Activated CD8-positive, alpha-beta memory T cell treated with anti-CD3 and anti-CD28 coated beads, Interleukin-2, amount 50 U/mL, for 24 hours (primary cell): ENCODE measurements around the gene TMEM107.
"Not testable (repeated sequence)": the region's sequence is repeated elsewhere in the genome, so short reads cannot be mapped to it uniquely, and the experiment has no call there.

ENCODE experiments used
- DNase-seq: peaks from one replicate; pipeline ENCODE4 v3.0.0-alpha.2; 2020; ENCODE audit errors: extremely low read depth

The TMEM107 gene

DNA sequence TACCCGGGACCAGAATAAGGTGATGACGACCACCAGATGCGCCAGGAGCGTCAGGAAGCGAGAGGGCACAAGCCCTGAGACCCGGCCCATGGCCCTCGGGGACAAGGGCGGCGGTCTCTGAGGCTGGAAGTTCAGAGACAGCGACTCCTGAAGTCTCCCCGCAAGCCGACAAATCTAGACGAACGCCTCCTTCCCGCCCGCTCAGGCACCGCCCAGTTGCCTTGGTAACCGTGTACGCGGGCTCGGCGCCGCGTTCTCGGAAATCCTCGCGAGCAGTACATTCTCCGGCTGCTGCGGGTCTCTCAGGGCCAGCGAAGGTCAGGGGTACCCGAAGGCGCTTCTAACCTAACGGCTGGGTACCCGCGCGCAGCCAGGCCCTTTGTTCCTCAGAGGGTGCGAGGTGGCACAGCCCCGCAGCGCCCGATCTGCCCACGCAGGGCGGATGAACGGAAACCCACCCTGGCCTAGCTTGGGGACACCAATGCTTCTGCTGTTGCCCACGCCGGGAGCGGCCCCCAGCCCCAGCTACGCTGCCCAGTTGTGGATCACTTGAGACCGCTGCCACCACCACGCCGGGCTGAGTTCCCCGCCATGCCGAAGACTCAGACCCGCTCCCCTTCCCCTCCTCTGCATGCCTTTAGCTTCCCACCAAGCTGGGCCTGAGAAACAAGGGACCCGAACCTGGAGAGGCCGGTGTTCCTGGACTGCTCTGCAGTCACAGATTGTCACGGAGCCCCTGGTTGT lies at the start of gene TMEM107:
TSS of gene TMEM107 (minus strand) at position 184 of the 744 bp plus-strand sequence. CDS start at position 90, 94 bp downstream.
- peak; percentile 67 for DNase-seq

DNA sequence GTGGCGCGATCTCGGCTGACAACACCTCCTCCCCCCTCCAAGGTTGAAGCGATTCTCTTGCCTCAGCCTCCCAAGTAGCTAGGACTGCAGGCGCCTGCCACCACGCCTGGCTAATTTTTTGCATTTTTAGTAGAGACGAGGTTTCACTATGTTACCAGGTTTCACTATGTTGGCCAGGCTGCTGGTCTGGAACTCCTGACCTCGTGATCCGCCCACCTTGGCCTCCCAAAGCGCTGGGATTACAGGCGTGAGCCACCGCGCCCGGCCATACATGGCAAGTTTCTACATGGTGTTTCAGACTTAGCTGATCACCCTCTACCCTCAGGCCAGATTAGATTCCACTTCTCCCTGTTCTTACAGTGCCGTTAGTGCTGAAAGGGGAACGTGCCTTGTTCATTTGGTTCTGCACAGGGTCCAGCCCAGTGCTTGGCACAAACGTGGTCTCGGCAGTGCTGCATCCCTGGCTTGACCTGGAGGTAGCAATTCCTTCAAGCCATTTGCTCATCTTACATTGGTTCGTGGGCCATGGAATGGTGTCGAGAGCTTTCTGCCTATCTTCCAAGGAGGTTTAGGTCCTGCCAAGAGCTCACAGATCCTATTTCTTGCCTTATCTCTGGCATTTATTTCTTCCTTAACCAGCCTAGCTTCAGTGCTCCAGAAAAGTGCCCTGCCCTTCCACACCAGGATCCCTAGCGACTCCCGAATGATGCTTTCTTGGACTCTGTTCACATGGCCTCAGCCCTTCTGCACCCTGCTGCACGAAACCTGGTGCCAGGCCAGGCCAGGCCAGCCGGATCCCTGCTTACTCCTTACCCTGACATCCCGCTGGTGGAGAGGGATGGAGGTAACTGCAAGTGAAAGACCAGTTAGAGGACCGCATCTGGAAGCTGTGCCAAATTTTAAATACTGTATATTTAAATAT lies 49.0 kb upstream of the TMEM107 start:
- DNase-seq: no peak

DNA sequence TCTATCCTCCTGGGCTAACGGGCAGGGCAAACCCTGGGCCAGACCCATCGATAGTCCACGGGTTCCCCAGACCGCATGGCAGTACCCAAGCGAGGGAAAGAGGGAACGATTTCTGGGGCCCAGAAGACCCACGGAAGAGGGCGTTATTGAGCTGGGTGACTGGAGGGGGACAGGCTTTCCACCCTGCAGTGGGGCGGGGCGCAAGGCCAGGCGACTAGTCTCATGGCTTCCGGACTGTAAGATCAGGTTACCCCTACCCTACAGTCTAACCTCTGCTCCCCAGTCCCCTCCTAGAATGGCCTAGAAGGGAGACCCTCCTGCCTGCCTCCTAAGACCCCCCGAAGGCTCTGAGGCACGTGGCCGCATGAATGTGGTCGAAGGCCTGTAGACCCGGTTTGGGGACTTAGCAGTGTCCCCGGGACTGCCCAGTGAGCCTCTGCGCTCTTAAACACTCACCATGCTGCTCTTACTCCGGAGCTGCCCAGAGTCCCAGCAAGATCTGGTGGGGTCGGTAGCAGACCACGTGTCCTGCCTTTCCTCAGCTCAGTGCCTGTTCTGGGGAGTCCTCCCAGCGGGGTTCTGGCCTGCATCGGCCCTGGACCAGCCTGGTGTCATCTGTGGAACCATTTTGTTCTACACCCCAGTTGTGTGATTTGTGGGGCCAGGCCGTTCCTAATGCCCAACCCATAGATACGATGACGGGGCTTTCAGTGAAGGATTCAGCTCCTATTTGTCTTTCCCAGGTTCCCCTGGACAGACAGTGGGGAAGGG lies 47.4 kb upstream of the TMEM107 start:
- DNase-seq: peak; percentile 24

DNA sequence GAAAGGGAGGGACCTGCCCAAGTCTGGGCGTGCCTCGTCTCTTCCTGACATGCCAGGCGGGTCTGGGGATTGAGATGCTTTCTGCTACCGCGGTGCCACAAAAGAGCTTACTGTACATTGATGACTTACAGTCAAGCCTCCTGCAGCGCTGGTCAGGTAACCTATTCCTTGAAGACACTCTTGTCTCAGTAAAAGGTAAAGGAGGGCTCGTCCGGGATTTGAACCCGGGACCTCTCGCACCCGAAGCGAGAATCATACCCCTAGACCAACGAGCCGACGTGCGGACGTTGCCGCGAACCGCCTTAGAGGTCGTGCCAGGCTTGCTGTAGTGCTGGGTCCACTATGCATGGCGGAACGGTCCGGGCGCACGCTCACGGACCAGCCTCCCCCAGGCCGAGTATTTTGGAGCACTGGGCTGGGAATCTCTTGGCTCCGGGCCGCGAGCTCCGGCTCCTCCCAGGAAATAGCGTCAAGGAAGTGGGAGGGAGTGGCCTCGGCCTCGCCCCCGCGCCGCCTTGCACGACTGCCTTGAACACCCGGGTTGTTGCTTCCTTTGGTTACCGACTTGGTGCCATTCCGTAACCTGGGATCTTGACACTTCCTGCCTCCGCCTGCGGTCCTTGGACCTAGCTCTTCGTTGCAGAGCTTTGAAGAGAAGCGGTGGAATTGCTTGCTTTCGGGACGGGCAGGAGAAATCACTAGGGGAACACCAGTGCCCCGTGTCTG lies 46.6 kb upstream of the TMEM107 start:
- peak; percentile 78 for DNase-seq

DNA sequence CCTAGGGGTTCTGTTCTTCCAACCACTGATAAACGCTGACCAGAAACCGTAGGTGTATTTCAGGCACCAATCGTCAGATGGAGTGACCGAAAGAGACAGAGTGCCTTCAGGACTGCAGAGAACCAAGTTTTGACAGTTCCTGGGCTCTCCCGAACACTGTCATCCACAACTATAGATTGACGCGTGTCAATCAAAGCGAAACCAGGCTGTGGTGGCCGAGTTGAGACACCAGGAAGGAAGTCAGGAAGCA lies 46.1 kb upstream of the TMEM107 start:
- DNase-seq: no peak

DNA sequence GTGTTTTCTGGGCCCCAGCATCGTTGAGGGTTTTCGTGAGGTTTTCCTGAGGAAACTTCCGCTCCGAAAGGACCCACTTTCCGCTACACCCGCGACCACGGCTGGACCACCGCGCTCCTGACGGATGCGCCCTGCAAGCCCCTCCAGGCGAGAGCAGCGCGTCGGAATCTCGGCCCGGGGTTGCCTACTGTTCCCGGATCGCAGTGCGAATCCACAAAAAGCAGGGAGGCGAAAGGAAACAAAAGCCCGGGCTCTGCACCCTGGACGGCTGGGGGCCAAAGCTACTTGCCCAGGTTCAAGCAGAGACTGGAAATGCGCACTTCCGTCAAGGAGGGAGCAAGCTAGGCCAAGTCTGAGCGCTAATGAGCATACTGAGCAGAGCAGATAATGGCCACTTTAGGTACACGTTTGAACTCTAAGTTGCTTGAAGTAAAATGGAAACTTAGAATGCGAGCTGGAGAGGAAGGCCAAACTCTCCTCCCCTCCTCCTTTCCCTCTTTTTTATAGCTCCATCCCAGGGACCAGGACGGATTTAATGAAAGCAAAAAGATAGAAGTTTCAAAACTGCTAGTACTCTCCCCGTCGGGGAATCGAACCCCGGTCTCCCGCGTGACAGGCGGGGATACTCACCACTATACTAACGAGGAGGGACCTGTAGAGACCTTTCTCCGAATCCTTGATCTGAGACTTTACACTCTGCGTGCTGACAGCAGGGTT lies 45.6 kb upstream of the TMEM107 start:
- peak; percentile 81 for DNase-seq

DNA sequence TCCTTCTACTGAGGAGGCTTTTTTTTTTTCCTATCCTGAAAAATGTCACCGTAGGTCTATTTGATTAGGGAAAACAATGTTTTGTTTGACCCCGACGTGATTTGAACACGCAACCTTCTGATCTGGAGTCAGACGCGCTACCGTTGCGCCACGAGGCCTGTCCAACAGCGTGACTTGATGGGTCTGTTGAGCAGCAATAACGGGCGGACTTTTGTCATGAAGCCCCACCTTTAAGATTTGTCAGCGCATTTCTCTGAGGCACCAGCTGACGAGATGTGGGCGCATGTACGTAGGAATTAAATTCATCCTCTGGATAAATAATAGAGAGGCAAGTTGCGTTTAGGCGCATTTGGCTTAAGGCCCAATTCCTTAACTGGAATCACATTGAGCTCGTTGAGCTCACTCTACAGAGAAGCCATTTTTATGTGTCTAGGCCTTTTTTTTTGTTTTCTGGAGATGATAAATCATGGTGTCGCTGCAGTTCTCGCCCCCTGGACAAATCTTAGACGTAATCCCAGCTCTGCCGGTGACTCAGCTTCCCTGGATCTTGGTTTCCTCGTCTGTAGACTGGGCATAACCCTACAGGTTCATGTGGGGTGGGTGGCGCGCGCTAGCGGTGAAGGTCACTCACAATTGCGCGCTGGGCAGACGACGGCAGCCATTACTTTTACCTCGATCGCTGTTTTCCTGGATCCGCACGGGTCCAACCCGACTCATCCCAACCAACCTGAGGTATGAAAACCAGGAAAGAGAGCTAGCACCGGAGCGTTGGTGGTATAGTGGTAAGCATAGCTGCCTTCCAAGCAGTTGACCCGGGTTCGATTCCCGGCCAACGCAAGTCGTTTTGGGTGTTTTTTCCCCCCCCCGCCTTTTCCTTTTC lies 44.8 kb upstream of the TMEM107 start:
- peak; percentile 92 for DNase-seq

DNA sequence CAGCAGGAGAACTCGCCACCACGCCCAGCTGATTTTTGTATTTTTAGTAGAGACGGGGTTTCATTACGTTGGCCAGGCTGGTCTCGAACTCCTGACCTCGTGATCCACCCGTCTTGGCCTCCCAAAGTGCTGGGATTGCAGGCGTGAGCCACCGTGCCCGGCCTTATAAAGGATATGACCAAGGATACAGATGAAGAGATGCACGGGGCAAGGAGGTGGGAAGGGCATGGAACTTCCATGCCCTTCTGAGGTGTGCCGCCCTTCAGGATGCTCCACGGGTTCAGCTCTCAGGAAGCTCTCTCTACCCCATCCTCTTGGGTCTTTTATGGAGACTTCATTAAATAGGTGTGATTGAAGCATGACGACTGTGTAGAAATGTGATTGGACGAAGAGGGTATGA lies 37.8 kb upstream of the TMEM107 start:
- DNase-seq: not testable (repeated sequence)

DNA sequence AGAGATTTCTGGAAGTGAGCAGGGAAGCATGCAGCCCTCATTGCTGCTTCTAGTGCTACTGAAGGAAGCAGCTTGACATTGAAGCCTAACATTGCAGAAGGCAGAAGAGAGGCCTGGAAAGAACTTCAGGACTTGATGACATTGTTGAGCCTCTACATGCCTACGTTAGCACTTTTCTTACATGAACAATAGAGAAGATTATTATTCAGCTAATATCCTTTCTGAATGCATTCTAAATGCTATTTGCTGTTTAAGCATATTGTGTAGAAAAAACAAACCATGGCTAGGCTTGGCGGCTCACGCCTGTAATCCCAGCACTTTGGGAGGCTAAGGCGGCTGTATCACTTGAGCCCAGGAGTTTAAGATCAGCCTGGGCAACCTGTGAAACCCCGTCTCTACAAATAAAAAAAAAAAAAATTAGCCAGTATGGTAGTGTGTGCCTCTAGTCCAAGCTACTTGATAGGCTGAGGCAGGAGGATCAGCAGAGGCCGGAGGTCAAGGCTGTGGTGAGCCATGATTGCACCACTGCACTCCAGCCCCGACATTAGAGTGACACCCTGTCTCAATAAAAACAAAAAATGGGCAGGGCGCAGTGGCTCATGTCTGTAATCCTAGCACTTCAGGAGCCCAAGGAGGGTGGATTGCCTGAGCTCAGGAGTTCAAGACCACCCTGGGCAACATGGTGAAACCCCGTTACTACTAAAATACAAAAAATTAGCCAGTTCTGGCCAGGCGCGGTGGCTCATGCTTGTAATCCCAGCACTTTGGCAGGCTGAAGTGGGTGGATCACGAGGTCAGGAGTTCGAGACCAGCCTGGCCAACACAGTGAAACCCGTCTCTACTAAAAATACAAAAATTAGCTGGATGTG lies 36.4 kb upstream of the TMEM107 start:
- no peak for DNase-seq

DNA sequence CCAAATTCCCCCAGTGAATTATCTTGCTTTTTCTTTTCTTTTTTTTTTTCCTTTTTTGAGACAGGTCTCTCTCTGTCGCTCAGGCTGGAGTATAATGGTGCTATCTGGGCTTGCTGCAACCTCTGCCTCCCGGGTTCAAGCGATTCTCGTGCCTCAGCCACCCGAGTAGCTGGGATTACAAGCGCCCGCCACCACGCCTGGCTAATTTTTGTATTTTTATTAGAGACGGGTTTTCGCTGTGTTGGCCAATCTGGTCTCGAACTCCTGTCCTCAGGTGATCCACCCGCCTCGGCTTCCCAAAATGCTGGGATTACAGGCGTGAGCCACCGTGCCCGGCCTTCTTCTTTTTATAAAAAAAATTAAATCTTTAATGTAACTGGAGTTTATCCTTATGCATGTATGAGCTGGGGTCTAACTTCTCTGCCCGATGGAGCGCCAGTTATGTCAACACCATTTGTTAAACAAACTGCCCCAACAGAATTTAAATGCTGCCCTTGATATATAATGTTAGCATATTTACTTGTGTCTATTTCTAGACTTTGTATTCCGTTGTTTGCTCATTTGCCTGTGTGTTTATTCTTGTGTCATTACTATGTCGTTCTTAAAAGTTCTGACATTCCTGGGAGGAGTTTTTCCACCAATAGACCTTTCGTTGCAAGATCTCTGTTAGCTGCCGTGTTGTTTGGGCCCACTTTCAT lies 34.7 kb upstream of the TMEM107 start:
- DNase-seq: no peak

DNA sequence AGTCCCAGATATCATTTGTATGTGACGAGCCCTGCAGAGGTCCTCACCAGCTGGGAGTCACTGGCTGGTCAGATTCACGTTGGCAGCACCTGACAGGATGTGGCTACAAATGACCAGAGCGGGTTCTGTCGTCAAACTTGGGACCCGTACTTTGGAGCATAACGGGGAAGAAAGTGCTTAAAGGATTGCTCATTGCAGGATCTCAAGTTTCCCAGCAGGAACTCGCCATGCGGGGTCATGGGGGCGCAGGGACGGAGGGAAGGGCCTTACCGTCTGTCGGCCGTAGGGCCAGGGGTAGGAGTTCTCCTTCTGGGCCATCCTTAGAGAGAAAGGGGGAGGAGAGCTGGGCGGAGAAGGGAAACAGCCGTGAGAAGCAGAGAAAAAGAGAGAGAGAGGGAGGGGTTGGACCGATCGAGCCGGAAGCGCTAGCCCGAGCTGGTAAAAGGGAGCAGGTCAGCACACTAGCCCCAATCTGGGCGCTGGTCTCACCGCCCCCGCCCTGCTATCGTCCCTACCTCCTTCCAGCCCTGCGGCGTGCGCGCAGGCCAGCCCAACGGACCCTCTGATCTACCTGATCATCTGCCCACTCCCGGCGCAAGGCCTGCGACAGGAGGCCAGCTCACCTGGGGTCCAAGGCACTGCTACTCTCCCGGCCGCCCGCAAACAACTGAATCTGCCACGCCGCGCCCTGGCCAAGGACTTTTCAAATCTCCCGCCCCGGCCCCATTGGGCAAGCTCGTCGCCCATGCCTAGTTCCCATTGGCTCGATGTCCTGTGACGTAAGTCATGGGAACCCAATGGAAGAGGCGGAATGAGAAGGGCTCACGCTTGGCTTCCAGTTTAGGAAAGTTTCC lies 34.0 kb upstream of the TMEM107 start, which contains the start of gene AURKB:
TSS of gene AURKB (minus strand) at position 669 of the 854 bp plus-strand sequence. CDS start at position 318, 351 bp downstream.
- DNase-seq: peak; percentile 83

DNA sequence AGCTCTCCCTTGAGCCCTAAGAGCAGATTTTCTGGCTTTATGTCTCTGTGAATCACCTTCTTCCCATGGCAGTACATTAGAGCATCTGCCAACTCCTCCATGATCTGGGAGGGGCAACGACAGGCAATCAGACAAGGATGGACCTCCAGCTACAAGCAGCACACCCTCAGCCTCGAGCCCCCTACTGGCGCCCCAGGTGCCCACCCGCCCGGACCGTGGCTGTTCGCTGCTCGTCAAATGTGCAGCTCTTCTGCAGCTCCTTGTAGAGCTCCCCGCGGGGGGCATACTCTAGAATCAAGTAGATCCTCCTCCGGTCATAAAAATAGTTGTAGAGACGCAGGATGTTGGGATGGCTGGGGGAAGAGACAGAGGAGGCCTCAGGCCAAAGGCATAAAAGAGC lies 30.4 kb upstream of the TMEM107 start:
- no peak for DNase-seq

DNA sequence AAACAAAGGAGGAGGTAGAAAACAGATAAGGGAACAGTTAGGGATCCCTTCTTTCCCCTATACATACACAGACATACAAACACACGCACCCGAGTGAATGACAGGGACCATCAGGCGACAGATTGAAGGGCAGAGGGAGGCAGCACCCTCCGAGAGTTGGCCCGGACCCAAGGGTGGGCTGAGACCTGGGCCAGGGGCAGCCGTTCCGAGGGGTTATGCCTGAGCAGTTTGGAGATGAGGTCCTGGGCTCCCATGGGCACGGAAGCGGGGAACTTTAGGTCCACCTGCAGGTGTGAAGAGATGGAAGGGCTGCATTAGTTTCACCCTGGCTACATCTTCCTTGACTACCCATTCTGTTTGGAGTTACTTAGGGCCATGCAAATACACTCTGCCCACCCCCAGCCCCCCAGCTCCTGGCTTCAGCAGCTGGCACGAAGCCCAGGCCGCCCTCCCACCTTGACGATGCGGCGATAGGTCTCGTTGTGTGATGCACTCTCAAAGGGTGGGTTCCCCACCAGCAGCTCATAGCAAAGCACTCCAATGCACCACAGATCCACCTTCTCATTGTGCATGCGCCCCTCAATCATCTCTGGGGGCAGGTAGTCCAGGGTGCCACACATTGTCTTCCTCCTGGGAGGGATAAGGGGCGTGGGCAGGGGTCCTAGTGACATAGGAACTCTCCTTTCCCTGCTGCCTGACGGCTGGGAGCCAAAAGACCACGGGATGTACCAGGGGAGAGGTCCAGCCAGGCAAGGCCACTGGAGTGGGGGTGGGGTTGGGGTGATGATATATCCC lies 28.8 kb upstream of the TMEM107 start:
- no peak for DNase-seq

DNA sequence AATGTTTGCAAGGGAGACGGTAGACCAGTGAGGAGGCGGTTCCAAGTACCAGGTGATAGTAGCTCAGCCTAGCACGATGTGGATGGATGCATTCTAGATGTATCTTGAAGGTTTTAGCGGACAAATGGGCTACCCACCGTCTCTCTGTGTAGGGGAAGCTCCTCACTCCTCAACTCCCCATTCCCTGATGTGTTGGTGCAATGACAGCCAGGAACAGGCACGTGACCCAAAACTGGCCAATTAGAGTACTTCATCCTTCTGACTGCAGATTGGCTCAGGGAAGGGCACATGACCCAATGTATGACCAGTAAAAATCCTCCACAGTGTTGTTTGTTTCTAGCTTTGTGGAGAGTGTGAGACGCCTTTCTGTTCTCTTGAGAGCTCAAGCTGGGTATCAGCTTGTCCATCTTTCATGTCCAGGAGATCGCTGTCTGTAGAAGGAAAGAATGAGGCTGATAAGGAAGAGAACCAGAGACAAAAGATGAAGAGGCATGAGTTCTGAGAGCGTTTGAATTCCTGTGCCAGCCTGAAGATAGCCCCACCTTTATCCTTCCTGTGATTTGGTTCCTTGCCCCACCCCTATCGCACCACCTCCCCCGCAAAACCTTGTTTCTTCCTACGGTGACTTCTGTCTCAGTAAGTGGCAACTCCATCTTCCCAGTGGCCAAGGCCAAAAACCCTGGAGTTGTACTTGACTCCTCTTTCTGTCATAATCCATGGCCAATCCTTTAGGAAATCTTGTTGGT lies 16.1 kb upstream of the TMEM107 start:
- no peak for DNase-seq

DNA sequence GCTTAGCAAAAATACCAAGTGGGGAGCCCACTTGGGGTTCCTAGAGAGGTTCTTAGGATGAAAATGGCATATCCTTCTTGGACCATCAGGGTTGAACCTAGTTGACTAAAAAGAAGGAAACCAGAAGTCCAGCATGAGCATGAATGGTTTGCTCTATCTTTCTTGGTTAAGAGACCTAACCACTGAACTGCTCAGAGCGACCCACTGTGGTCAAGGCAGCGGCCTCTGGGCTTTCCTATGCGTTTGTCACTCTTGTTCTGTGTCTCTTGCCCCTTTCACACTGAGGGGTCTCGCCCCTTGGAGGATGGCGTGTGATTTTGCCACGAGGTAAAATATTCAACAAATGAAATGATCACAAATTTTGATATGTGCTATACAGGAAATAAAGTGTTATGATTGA lies 14.3 kb upstream of the TMEM107 start:
- no peak for DNase-seq
